Heart left ventricle (tissue), 13 donors: ENCODE results near the gene MLN.

Experiments
- POLR2A ChIP-seq, 2 donors: fragments of 450-650 bp; IDR thresholded peaks; one replicate each; pipeline ENCODE4 v1.6.1; 2017; ENCODE audit warnings: antibody characterized with exemption in 2 of 2, mild to moderate bottlenecking in 2 of 2, moderate library complexity in 2 of 2
- TF ChIP-seq, protein P1 (sequence below), 12 donors: fragments of 200-600 bp; sonication (generic) in 4 of 12; IDR thresholded peaks; one replicate each; pipeline versions ENCODE4 v1.5.0 to v1.8.0; 2018 to 2022; ENCODE audit warnings: antibody characterized with exemption in 12 of 12, mild to moderate bottlenecking in 5 of 12
- donor health status: ischemic (EF 13 %, LVEDD 7.1; RV severe dilation, severe dysfunction).
- donor health status: DM: no; HTN: yes; CAD: no.
- donor health status: DM: no; HTN: no; CAD: no.
- donor health status: ischemic (EF 25% LVEDD 6.9; RV normal size, moderate dysfunction).
- donor health status: ischemic (EF 25% LVEDD 5.7; RV mildly dilated, moderate dysfunction).
- donor health status: ischemic (EF 35%, LVEDD 5.7; RV mildly dilated, moderate dysfunction).
- donor health status: nonischemic (EF 11% LVEDD 7.7; RV severe dilation, severe dysfunction).
- donor health status: DM: yes; HTN: yes; CAD: no.
- donor health status: PGD.
- donor health status: ischemic (EF 29% LVEDD 5.4; RV normal size, mild dysfunction).
- donor health status: nonischemic (EF 23%, LVEDD 6.1; RV moderate dilation, normal function).

DNA sequence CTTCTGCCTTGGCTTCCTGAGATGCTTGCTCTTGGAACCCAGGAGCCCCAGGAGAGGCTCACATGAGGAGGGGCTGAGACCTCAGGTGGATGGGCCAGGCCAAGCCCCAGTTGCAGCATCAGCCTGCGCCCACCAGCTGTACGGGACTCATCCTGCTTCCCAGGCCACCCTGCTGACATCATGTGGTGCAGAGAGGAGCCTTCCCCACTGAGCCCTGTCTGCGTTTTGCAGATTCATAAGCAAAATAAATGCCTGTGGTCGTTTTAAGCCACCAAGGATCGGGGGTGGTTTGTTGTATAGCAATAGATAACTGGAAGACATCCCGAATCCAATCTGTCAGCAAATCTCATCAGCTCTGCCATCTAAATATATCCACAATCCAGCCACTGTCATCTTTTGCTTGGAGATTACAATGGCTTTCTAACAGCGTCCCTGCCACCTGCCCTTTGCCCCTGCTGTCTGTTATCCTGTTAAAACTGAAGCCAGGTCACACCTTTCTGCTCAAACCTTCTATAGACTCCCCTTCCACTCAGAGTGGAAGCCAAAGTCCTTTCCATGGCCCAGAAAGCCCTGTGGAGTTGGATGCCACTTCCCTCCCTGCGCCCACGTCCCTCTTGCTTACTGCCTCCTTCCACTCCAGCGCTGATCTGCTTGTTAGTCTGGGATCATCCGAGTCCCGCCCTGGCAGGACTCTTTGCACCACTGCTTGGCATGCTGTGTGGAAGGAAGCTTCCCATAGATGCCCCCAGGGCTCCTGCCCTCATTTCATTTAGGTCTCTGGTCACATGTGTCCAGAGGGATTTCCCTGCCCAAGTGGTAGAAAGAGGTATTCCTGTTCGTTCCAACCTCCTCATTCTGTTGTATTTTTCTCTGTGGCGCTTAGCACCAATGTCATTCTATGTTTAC lies 24.0 kb upstream of the MLN start:
- TF ChIP-seq, protein P1, sequence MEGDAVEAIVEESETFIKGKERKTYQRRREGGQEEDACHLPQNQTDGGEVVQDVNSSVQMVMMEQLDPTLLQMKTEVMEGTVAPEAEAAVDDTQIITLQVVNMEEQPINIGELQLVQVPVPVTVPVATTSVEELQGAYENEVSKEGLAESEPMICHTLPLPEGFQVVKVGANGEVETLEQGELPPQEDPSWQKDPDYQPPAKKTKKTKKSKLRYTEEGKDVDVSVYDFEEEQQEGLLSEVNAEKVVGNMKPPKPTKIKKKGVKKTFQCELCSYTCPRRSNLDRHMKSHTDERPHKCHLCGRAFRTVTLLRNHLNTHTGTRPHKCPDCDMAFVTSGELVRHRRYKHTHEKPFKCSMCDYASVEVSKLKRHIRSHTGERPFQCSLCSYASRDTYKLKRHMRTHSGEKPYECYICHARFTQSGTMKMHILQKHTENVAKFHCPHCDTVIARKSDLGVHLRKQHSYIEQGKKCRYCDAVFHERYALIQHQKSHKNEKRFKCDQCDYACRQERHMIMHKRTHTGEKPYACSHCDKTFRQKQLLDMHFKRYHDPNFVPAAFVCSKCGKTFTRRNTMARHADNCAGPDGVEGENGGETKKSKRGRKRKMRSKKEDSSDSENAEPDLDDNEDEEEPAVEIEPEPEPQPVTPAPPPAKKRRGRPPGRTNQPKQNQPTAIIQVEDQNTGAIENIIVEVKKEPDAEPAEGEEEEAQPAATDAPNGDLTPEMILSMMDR (IDR thresholded peaks at IDR 0.05): no peak
- no peak for TF ChIP-seq POLR2A (IDR thresholded peaks at IDR 0.05)
